Right ventricle myocardium superior (tissue), 1 donor: Measurements from ENCODE around the gene PHRF1. TPM values are rescaled to one million over a fixed set of nuclear protein-coding genes. Genes with fewer than 3 reads are reported as not detected.

Experiments used
- ATAC-seq: fragments of 200-7000 bp; cut with Tn5 transposase; one replicate; pipeline ENCODE4 v1.9.1; 2020; ENCODE audit warnings: mild to moderate bottlenecking; ENCODE audit not compliant: poor library complexity
- DNase-seq: peaks from one replicate; pipeline ENCODE4 v3.0.0-alpha.2; 2020
- intact Hi-C: fragments of 100-400 bp; cut with DNase I; formaldehyde crosslinking; loops from one replicate; pipeline ENCODE4 v1.11.2; 2022
- microRNA-seq: library from miRNA; unstranded; fragments of <30 nt; microRNA quantifications from one replicate; pipeline ENCODE4 v1.2.0, GENCODE V29; 2020
- total RNA-seq: library from RNA; stranded (reverse); fragmentation: NEBNext Ultra II Directional; extraction: Animal tissue kit (Norgen Biotek cat#: 25700); gene quantifications from one replicate; pipeline ENCODE4 v1.2.1, GENCODE V29; 2021
- donor health status: DM: no; HTN: yes; CAD: no; lungs with severe emphysema.

The PHRF1 gene
- total RNA-seq, 1 donor from 2014 or later: 16.5 TPM

DNA sequence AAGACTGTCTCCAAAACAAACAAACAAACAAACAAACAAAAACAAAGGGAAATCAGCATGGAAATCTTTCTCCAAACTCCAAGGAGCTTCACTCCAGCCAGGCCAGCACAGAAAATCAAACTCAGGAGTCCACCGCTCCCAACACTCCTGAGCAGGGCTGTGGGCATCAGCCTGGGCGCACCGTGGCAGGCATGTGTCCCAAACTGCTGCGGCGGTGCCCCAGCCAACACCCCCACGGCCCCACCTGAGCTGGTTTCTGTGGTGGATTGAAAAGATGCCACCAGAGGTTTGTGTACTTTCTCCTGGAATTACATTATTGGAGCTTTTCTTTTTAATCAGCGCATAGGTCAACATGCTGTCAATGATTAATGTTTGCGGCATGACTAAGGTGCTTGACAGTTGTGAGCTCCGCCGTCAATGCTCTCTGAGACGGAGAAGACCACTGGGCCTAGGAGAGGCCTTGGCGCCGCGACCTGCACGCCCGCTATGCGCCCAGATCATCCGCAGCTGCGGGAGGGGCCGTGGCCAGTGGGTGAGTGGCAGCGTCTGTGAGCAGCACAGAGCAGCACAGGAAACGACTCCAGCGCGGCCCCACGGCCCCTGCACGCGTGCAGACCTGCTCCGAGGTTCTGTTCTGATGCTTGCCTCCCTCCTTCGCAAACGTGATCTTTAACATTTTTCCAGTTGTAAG lies 78.9 kb downstream of the PHRF1 start:
- ATAC-seq (no peak), DNase-seq (no peak)
- intact Hi-C loops: no loop called here

DNA sequence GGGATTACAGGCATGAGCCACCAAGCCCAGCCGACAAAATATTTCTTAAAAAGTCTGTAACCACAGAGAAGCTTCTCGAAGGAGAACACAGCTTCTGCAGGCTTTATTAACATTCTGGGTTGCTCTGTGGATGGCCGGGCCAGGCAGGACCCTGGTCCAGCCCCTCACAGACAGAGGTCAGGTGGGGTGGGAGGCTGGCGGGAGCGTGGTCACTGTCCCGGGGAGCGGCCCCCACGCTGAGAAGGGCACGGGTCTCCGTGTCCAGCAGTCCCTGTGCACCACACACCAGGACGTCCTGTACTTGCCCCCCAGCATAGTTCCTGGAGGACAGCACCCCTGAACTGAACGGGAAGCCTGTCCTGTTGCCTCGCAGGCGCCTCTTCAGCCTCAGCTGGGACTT lies 80.2 kb downstream of the PHRF1 start:
- DNase-seq (no peak), ATAC-seq (no peak)
- intact Hi-C loops: no loop called here

DNA sequence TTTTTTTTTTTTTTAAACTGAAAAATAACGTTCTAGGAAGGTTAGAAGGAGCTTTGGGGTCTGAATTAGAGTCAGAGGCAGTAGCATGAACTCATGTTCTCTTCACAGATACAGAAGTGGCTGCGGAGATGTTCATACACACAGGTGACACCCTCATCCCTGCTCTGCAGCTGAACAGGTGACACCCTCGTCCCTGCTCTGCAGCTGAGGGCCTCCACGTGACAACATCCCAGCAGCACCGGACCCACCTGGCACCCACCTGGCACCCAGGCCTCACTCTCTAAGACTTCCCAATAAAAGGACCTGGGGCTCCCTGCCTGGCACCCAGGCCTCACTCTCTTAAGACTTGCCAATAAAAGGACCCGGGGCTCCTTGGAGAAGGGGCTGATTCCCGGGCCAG lies 80.6 kb downstream of the PHRF1 start:
- ATAC-seq (no peak), DNase-seq (no peak)
- intact Hi-C loops: no loop called here

DNA sequence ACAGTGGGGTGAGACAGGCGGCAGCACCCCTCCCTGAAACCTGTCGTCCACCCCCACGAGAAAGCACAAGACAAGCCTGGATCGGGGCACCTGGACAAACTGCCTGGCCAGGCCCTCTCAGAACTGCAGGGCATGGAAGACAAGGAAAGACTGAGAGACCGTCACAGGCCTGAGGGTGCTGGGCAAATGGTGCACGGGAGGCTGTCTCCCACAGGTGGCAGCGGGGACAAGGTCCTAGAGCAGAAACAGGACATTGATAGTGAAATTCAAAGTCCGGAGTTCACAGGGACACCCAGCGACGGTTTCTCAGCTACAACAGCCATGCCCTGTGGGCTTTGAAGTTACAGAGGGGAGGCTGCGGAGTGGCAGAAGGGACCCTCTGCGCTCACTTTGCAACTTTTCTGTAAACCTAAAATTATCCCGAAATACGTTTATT lies 81.4 kb downstream of the PHRF1 start:
- DNase-seq (no peak), ATAC-seq (no peak)
- intact Hi-C loops: no loop called here

DNA sequence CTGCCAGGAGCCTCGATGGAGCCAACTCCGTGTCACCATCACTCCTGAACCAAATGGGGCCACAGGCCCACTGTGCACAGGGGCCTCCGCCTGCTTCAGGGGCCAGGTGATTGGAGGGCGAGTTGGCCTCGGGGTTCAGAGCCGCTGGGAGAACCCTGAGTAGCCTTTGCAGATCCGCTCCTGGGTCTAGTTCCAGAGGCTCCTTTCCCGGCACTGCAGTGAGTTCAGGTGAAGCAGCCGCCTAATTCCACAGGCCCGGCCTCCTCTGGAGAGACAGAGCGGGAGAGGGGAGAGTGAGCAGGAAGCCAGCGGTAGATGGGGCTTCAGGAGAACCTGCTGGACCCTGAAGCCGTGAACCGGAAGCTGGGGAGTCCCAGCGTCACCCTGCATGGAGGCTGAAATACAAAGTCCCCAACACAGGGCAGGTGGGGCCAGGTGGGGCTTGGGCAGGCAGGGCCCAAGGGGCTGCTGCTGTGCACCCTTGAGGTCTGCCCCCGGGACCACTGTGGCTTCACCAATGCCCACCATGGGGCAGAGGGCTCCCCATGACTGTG lies 83.3 kb downstream of the PHRF1 start:
- intact Hi-C loops: loop anchor here (10.0 kb wide), 1 partner anchor 65 kb away; no protein-coding TSS in a partner anchor
- DNase-seq (no peak), ATAC-seq (no peak)

DNA sequence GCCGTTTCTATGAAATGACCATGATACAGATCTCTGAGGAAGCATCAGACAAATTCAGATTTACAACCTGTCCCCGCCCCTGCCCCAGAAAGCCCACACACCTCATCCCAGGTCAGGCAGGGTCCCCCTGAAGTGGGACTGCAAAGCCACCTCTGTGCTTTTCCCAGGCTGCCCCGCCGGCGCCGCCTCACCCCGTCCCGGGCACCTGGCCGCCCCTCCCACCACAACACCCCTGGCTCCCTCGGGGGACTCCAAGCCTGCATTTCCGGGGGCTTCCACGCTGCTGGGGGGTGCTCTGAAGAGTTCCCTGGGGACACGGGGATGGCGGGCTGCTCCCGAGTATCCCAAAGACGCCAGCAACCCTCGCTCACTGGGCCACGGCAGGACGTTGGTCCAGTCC lies 84.0 kb downstream of the PHRF1 start:
- DNase-seq: no peak
- ATAC-seq: no peak
- intact Hi-C loops: loop anchor here (10.0 kb wide), 1 partner anchor 65 kb away; no protein-coding TSS in a partner anchor

DNA sequence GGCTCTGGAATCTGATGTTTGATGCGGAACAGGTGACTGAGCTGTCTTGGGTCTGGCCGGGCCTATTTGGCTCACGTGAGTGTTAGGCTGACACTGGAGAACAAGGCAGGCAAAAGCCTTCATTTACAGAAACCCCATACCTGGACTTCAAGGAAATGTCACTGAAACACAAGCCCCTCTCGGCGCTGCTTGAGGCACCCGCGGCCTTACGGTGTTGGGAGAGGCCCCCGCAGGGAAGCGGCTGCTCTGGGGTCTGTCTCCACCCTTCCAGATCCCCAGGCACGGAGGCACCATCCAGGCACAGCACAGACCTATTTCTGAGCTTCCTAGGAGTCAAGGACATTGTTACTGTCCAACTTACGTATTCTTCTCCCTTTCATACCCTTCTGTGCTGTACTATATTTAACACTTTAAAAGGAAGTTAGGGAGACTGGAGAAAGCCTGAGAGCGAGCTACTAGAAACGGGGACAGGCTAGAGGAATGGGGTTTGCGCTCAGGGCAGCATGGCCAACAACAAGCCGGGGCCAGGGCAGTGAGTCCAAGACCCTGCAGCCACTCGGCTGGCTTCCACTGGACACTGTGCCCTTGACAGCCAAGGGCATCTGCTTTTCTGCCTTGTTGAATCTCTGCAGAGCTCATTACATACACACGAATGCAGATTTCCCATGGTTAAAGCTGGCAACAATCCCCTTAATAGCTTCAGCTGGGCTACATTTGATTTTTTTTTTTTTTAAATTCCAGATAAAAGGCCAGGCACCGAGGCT lies 84.6 kb downstream of the PHRF1 start:
- DNase-seq (no peak), ATAC-seq (peak; percentile 33)
- intact Hi-C loops: loop anchor here (10.0 kb wide), 1 partner anchor 64 kb away; no protein-coding TSS in a partner anchor

Small RNAs within 50 kb of the gene (microRNA-seq; reads per million reads assigned to microRNA genes)
- 351 reads per million, percentile 72 among the genes with 10 or more reads in this experiment for gene MIR210

Other genes starting within 250 kb of the PHRF1 start
- 0.94 TPM for gene B4GALNT4, start 207.0 kb upstream of the PHRF1 start, total RNA-seq
- gene PKP3, start 182.3 kb upstream of the PHRF1 start, total RNA-seq: 0.86 TPM
- 38.6 TPM for gene SIGIRR, start 161.5 kb upstream of the PHRF1 start, total RNA-seq
- gene ANO9, start 134.5 kb upstream of the PHRF1 start, total RNA-seq: 0.08 TPM
- 25.5 TPM for gene PTDSS2, start 126.2 kb upstream of the PHRF1 start, total RNA-seq
- 171 TPM for gene RNH1, start 69.2 kb upstream of the PHRF1 start, total RNA-seq
- 60.5 TPM for gene HRAS, start 40.9 kb upstream of the PHRF1 start, total RNA-seq
- 0.13 TPM for gene LRRC56, start 38.9 kb upstream of the PHRF1 start, total RNA-seq
- gene LMNTD2, start 15.7 kb upstream of the PHRF1 start, total RNA-seq: 0.22 TPM
- 4.4 TPM for gene RASSF7, start 15.5 kb upstream of the PHRF1 start, total RNA-seq
- 7.5 TPM for gene IRF7, start 39.5 kb downstream of the PHRF1 start, total RNA-seq
- not detected for gene CDHR5, start 48.5 kb downstream of the PHRF1 start, total RNA-seq
- gene SCT, start 50.7 kb downstream of the PHRF1 start, total RNA-seq: not detected
- gene DRD4, start 60.8 kb downstream of the PHRF1 start, total RNA-seq: not detected
- 22.1 TPM for gene DEAF1, start 118.8 kb downstream of the PHRF1 start, total RNA-seq
- 9.1 TPM for gene TMEM80, start 119.3 kb downstream of the PHRF1 start, total RNA-seq
- 3.2 TPM for gene EPS8L2, start 129.8 kb downstream of the PHRF1 start, total RNA-seq
- gene TALDO1, start 171.0 kb downstream of the PHRF1 start, total RNA-seq: 90.1 TPM
- gene GATD1, start 201.0 kb downstream of the PHRF1 start, total RNA-seq: 17.4 TPM
- gene CEND1, start 213.6 kb downstream of the PHRF1 start, total RNA-seq: 0.19 TPM
- gene SLC25A22, start 221.8 kb downstream of the PHRF1 start, total RNA-seq: 3.4 TPM
- 7.3 TPM for gene PIDD1, start 228.8 kb downstream of the PHRF1 start, total RNA-seq
- gene RPLP2, start 233.5 kb downstream of the PHRF1 start, total RNA-seq: 982 TPM
- 346 TPM for gene PNPLA2, start 242.4 kb downstream of the PHRF1 start, total RNA-seq